ENCODE measurements around the gene SCUBE2. TPM values are rescaled to one million over a fixed set of nuclear protein-coding genes. Genes with fewer than 3 reads are reported as not detected.

The SCUBE2 gene
- polyA plus RNA-seq, 1 of the 3 experiments (the other 2 are of a cell fraction): 0.76 TPM

DNA sequence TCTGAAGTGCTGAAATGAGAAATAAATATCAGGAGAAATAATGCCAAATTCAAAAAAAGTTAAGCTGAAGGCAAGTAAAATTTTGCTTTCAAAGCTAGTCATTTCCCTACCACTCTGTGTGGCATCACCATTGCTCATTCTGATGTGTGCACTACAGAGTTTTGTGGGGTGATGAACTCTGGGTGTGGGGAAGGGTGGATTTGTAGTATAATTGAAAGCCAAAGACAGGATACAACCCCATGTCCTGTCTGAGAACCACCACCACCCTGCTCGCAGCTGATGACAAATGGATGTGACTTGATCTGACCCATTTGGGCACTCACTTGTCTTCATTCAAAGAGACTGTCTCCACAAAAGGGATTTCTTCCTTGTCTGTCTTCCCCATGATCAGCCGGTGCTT lies 107.8 kb downstream of the SCUBE2 start:
- ChIA-PET POLR2A (no interaction called here), CTCF (no interaction called here)
- H3K4me2 ChIP-seq: no peak overlapping the region
- H2AFZ ChIP-seq (ENCODE audit: low read depth): no peak overlapping the region
- no peaks in the 10 kb centered on the region for H3K9me3 ChIP-seq
- no peaks in the 10 kb centered on the region for H3K79me2 ChIP-seq (ENCODE audit: insufficient read depth)
- TF ChIP-seq MXI1 (IDR thresholded peaks at IDR 0.05; ENCODE audit: low read depth, low read length): no peak
- TF ChIP-seq POLR2AphosphoS5 (IDR thresholded peaks at IDR 0.05; ENCODE audit: low read depth, low read length): no peak
- no peak for TF ChIP-seq SIN3A (IDR thresholded peaks at IDR 0.05; ENCODE audit: borderline replicate concordance, low read depth, low read length)
- no peak for TF ChIP-seq EZH2phosphoT487 (IDR thresholded peaks at IDR 0.05; ENCODE audit: borderline replicate concordance, low read depth)
- no peak for TF ChIP-seq RAD21 (IDR thresholded peaks at IDR 0.05; ENCODE audit: low read length)
- TF ChIP-seq, protein P1, sequence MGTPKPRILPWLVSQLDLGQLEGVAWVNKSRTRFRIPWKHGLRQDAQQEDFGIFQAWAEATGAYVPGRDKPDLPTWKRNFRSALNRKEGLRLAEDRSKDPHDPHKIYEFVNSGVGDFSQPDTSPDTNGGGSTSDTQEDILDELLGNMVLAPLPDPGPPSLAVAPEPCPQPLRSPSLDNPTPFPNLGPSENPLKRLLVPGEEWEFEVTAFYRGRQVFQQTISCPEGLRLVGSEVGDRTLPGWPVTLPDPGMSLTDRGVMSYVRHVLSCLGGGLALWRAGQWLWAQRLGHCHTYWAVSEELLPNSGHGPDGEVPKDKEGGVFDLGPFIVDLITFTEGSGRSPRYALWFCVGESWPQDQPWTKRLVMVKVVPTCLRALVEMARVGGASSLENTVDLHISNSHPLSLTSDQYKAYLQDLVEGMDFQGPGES (IDR thresholded peaks at IDR 0.05; ENCODE audit: low read depth, low read length): no peak
- no peak for TF ChIP-seq CHD2 (IDR thresholded peaks at IDR 0.05; ENCODE audit: low read length, partially characterized antibody)
- TF ChIP-seq SMC3 (IDR thresholded peaks at IDR 0.05; ENCODE audit: low read depth, low read length): no peak
- no peak for TF ChIP-seq MEF2A (IDR thresholded peaks at IDR 0.05; ENCODE audit: borderline replicate concordance, low read depth)
- TF ChIP-seq, protein P2, sequence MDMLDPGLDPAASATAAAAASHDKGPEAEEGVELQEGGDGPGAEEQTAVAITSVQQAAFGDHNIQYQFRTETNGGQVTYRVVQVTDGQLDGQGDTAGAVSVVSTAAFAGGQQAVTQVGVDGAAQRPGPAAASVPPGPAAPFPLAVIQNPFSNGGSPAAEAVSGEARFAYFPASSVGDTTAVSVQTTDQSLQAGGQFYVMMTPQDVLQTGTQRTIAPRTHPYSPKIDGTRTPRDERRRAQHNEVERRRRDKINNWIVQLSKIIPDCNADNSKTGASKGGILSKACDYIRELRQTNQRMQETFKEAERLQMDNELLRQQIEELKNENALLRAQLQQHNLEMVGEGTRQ (IDR thresholded peaks at IDR 0.05; ENCODE audit: borderline replicate concordance, low read depth, low read length): no peak
- no peak for TF ChIP-seq RXRA (IDR thresholded peaks at IDR 0.05; ENCODE audit: borderline replicate concordance, low read depth)
- no peaks in the 10 kb centered on the region for H3K9me2 ChIP-seq
- H3K27me3 ChIP-seq (ENCODE audit: insufficient read depth): no peaks in the 10 kb centered on the region
- H3F3A ChIP-seq (replicated peaks; ENCODE audit: insufficient read depth): no peaks in the 10 kb centered on the region
- no peak overlapping the region for H3K4me3 ChIP-seq (ENCODE audit: low read depth in 2 of 2, low read length in 1 of 2)
- no peak overlapping the region for H3K9ac ChIP-seq
- H3K27ac ChIP-seq (ENCODE audit: low read depth in 2 of 2, low read length in 1 of 2): no peak overlapping the region
- DNase-seq: no peak
- WGBS (ENCODE audit: low lambda C conversion rate): 77% methylated on average over 2 of the region's 2 CpGs
- H3K36me3 ChIP-seq (replicated peaks in 1 of 2; ENCODE audit: control insufficient read depth in 1 of 2, insufficient read depth in 2 of 2, low read length in 1 of 2): no peaks in the 10 kb centered on the region
- H3K4me1 ChIP-seq (ENCODE audit: control insufficient read depth in 1 of 2, insufficient read depth in 2 of 2, low read depth in 1 of 2, low read length in 1 of 2): 0 out of 4 replicates have a peak, but pooled peaks cover 0 to 1% of the 10 kb centered on the region in 2 experiments
- H4K20me1 ChIP-seq (ENCODE audit: insufficient read depth): no peaks in the 10 kb centered on the region

DNA sequence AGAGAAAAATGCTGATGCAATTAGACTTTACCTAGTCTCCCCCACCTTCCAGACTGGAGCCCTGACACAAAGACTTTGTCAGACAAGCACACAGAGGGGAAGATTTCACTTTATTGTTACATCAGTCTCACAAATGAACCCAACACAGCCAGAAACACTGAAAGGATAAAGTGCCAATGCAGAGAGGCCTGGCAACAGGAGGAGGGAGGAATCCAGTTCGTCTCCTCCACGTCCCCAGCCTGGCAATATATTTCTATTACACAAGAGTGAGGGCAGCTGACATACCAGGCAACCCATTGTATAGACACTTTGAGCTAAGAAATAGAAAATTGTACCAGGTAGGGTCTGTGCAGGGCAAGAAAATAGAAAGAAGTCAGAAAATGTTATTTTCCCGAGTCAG lies 110.9 kb downstream of the SCUBE2 start:
- WGBS (ENCODE audit: low lambda C conversion rate): 78% methylated on average over 3 of the region's 3 CpGs
- no peaks in the 10 kb centered on the region for H3F3A ChIP-seq (replicated peaks; ENCODE audit: insufficient read depth)
- no peaks in the 10 kb centered on the region for H3K9me3 ChIP-seq
- H4K20me1 ChIP-seq (ENCODE audit: insufficient read depth): no peaks in the 10 kb centered on the region
- no peaks in the 10 kb centered on the region for H3K4me1 ChIP-seq (ENCODE audit: control insufficient read depth in 1 of 2, insufficient read depth in 2 of 2, low read depth in 1 of 2, low read length in 1 of 2)
- no peaks in the 10 kb centered on the region for H3K36me3 ChIP-seq (replicated peaks in 1 of 2; ENCODE audit: control insufficient read depth in 1 of 2, insufficient read depth in 2 of 2, low read length in 1 of 2)
- H3K4me2 ChIP-seq: no peak overlapping the region
- no peak overlapping the region for H3K4me3 ChIP-seq (ENCODE audit: low read depth in 2 of 2, low read length in 1 of 2)
- no peaks in the 10 kb centered on the region for H3K79me2 ChIP-seq (ENCODE audit: insufficient read depth)
- DNase-seq: no peak
- POLR2A ChIA-PET: interaction anchor here (2.3 kb wide), 1 partner anchor 16 kb away, joined by 6 read pairs; the partner anchor contains the start of gene TMEM9B
- no peaks in the 10 kb centered on the region for H3K9me2 ChIP-seq
- no peak overlapping the region for H3K9ac ChIP-seq
- CTCF ChIA-PET: interaction anchor here (1.5 kb wide), 1 partner anchor 35 kb away, joined by 5 read pairs; no protein-coding TSS in a partner anchor
- no peaks in the 10 kb centered on the region for H3K27me3 ChIP-seq (ENCODE audit: insufficient read depth)
- H2AFZ ChIP-seq (ENCODE audit: low read depth): no peak overlapping the region
- H3K27ac ChIP-seq (ENCODE audit: low read depth in 2 of 2, low read length in 1 of 2): no peak overlapping the region
- TF ChIP-seq NFIC (IDR thresholded peaks at IDR 0.05; ENCODE audit: borderline replicate concordance) (no peak), RAD21 (IDR thresholded peaks at IDR 0.05; ENCODE audit: low read length) (no peak), GATA2 (CRISPR knock-in tag; IDR thresholded peaks at IDR 0.05) (no peak), MEF2A (IDR thresholded peaks at IDR 0.05; ENCODE audit: borderline replicate concordance, low read depth) (no peak), JUND (IDR thresholded peaks at IDR 0.05) (no peak), TAF1 (IDR thresholded peaks at IDR 0.05; ENCODE audit: borderline replicate concordance, low read depth, low read length) (no peak), CHD2 (IDR thresholded peaks at IDR 0.05; ENCODE audit: low read length, partially characterized antibody) (no peak), FOSL2 (IDR thresholded peaks at IDR 0.05; ENCODE audit: borderline replicate concordance, low read depth) (no peak), MXI1 (IDR thresholded peaks at IDR 0.05; ENCODE audit: low read depth, low read length) (no peak)
- TF ChIP-seq, protein P3, sequence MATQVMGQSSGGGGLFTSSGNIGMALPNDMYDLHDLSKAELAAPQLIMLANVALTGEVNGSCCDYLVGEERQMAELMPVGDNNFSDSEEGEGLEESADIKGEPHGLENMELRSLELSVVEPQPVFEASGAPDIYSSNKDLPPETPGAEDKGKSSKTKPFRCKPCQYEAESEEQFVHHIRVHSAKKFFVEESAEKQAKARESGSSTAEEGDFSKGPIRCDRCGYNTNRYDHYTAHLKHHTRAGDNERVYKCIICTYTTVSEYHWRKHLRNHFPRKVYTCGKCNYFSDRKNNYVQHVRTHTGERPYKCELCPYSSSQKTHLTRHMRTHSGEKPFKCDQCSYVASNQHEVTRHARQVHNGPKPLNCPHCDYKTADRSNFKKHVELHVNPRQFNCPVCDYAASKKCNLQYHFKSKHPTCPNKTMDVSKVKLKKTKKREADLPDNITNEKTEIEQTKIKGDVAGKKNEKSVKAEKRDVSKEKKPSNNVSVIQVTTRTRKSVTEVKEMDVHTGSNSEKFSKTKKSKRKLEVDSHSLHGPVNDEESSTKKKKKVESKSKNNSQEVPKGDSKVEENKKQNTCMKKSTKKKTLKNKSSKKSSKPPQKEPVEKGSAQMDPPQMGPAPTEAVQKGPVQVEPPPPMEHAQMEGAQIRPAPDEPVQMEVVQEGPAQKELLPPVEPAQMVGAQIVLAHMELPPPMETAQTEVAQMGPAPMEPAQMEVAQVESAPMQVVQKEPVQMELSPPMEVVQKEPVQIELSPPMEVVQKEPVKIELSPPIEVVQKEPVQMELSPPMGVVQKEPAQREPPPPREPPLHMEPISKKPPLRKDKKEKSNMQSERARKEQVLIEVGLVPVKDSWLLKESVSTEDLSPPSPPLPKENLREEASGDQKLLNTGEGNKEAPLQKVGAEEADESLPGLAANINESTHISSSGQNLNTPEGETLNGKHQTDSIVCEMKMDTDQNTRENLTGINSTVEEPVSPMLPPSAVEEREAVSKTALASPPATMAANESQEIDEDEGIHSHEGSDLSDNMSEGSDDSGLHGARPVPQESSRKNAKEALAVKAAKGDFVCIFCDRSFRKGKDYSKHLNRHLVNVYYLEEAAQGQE (IDR thresholded peaks at IDR 0.05; ENCODE audit: low read depth, low read length): no peak
- TF ChIP-seq, protein P1 (IDR thresholded peaks at IDR 0.05; ENCODE audit: low read depth, low read length): no peak
- TF ChIP-seq, protein P4, sequence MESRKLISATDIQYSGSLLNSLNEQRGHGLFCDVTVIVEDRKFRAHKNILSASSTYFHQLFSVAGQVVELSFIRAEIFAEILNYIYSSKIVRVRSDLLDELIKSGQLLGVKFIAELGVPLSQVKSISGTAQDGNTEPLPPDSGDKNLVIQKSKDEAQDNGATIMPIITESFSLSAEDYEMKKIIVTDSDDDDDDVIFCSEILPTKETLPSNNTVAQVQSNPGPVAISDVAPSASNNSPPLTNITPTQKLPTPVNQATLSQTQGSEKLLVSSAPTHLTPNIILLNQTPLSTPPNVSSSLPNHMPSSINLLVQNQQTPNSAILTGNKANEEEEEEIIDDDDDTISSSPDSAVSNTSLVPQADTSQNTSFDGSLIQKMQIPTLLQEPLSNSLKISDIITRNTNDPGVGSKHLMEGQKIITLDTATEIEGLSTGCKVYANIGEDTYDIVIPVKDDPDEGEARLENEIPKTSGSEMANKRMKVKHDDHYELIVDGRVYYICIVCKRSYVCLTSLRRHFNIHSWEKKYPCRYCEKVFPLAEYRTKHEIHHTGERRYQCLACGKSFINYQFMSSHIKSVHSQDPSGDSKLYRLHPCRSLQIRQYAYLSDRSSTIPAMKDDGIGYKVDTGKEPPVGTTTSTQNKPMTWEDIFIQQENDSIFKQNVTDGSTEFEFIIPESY (IDR thresholded peaks at IDR 0.05; ENCODE audit: borderline replicate concordance, low read depth): no peak

Data from SK-N-SH (cell line).